Activated CD8-positive, alpha-beta memory T cell treated with anti-CD3 and anti-CD28 coated beads for 4 hours (primary cell): ENCODE results near the gene CERS6.

ENCODE experiments used
- DNase-seq, 2 donors: peaks; one replicate each; pipeline ENCODE4 v3.0.0-alpha.2; 2020; ENCODE audit warnings: low read depth in 2 of 2

Gene CERS6

GRCh38 chr2:168702579-168702978 is 246.5 kb downstream of the CERS6 start:
- DNase-seq = no peak

DNA sequence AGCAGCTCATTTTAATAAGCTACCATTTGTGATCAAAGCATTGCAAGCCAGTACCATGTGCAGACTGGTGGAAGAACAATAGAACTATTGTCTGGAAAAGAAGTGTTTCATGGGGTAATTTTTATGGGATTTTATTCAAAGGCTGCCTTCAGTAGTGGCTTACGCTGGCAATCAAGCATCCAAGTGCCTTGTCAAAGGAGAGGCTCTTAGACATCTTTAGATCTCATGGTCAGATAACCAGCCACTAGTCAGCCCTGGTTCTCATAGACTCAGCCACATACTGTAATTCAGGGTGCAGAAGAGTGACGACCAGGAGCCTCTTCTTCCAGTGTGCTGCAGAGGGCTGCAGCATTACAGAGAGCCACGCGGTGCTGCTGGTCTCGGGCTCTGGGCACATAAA is 247.9 kb downstream of the CERS6 start:
- DNase-seq = no peak

DNA sequence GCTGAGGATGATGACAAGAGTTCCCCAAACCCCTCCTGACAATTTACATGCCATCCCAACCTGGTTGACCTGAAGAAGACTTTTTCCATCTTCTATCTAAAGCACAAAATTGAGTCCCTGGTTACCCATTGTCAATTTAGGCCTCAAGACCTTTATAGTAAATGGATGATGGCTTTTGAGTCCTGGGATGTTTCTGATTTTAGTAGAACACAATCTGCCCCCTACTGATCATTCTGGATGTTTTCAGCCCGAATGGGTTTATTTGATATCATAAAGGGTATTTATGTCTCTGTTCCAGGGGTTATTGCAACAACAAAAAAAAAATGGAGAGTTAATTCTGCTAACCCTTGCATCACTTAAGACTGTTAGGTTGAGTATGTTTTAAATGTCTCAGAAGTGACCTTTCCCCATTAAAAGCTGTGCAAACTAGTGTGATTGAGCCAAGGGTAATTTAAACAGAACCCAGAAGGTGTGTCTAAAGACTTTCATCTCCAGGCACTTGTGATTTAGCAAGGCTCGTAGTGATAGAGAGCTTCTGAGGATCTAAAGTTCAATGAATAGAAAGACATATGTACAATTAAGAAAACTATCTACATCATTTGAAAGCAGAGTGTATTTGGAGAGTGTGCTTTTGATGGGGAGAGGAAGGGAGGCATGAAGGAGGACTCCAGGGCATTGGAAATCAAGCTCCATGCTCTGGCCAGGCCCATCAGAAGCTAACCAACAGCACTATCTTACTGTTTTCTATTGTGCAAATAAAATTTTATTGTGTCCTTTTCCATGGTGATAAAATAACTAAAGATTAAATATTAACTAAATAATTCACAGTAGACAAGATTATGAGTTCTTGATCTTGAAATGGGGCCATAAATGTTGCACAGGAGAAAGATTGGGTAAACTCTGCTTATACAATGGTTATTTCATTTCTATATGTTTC is 249.7 kb downstream of the CERS6 start:
- no peak for DNase-seq

DNA sequence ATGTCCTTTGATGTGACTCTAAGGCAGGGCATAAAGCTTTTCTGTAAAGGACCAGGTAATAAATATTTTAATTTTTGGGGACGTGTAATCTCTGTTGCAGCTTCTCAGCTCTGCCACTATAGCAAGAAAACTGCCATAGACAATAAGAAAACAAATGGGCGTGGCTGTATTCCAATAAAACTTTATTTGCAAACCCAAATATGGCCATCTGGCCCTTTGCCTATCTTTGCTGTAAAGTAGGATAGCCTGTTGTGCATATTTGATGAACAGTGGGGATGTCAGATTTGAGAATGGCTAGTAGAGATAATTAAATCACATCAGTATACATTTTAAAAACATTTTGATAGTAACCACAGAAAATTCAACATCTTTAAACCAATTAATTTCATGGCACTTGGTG is 250.7 kb downstream of the CERS6 start:
- no peak for DNase-seq

GRCh38 chr2:168708080-168708479 is 252.0 kb downstream of the CERS6 start:
- DNase-seq = no peak

DNA sequence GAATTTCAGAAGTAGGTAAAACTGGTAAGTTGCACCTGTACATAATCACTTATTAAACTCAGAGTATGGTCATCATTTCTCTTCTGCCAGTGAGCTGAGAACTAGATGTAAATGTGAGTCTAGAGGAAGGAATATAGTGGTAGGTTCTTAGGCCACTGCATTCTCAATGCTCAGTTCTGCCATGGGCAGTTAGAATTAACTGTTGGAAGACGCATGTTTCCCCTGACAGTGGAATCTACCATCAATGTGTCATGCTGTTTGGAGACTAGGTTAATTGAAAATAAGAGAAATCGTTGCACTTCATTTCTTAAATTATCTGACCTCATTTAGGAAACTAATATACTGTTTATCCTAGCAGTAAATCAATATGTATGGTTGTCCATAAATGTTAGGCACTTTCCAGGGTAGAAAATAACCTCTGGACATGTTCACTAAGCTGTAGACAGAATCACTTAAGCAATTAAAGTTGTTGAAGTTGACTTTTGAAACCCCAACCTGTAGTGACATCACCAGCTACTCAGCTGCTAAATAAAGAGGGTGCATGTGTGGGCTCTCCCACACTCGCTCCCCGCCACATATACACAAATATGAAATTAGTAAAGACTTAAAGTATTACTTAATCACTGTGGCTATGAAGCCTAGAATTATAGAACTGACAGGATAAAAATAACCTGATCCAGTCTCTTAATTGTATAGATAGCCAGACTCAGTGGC is 254.8 kb downstream of the CERS6 start:
- DNase-seq = no peak

GRCh38 chr2:168712053-168712452 is 256.0 kb downstream of the CERS6 start:
- no peak for DNase-seq

GRCh38 chr2:168713325-168713724 is 257.3 kb downstream of the CERS6 start:
- DNase-seq = no peak

DNA sequence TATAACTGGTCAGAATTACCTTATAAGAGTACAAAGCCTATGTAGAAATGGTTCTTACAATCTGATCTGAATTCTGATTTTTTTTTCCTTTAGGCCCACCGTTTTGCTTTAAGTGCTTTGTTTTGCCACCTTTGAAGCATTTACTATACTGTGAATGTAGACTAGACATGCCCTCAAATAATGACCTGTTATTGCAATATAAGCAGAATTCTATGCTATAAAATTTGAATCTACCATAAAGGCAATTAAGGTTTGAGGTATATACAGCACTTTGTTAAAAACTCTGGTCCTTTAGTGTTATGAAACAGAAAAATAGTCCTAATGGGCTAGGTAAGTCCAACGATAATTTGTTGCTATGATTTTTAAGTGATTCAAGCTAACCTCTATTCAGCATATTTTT is 259.8 kb downstream of the CERS6 start:
- no peak for DNase-seq

DNA sequence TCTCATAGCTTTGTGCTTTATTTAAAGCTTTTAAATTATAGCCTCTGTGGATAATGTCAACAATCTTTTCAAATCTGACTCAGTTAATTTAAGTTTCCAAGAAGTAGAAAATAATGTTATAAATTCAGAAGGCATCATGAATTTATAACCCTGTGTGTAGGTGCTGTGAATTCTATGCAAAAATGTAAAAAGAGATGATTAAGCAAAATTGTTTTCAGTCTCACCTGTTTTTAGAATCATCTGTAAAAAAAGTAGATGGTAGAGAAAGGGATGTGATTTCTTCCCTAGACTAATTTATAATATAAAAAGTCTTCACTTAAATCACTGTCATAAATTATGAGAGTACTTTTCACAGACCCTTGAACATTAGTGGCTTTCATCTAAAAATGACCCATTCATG is 260.8 kb downstream of the CERS6 start:
- DNase-seq = no peak

DNA sequence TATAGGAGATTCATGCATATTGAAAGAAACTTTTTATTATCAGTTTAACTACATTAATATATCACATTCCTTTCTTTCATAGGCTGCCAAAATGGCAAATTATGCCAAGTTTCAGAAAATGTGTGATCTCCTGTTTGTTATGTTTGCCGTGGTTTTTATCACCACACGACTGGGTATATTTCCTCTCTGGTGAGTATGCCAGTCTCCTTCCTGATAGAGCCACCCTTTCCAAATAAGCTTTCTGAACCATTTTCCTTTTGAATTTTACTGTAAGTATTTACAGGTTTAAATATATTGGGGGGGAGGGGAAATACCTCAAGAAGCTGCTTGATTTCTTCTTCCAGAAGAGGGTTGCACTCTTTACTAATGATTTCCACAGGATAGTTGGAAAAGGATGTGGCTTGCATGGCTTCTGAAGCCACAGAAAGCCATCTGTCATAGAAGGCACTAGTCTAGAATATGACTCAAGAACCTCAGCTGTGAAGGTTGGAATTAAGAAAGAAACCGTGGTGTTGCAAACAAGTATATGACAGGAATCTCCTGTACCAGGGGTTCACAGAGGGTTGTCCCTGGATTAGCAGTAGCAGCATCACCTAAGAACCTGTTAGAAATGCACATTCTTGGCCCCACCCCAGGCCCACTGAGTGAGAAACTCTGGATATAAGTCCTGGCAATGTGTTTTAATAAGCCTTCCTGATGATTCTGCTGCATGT is 261.9 kb downstream of the CERS6 start:
- DNase-seq = no peak

DNA sequence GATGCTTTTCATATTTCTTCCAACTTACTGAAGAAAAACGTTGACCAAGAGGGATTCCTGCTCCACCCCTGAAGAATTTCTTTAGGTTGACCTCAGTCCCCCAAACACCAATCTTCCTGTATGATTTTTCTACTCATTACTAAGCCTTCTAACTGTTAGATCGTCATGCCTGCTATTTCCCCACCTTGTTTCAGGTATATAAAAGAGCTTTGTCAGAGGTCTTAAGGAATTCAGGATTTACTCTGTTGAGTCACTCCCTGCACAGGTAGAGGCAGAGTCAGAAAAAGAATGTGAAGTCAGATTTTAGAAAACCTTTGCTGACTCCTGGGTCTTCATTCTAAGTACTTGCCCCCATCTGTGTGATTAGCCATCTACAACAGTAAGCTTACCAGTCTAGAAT is 262.6 kb downstream of the CERS6 start:
- no peak for DNase-seq

GRCh38 chr2:168719446-168719845 is 263.4 kb downstream of the CERS6 start:
- DNase-seq = no peak

- no peak for DNase-seq
Observed at GRCh38 chr2:168722592-168722991, 266.5 kb downstream of the CERS6 start.

DNA sequence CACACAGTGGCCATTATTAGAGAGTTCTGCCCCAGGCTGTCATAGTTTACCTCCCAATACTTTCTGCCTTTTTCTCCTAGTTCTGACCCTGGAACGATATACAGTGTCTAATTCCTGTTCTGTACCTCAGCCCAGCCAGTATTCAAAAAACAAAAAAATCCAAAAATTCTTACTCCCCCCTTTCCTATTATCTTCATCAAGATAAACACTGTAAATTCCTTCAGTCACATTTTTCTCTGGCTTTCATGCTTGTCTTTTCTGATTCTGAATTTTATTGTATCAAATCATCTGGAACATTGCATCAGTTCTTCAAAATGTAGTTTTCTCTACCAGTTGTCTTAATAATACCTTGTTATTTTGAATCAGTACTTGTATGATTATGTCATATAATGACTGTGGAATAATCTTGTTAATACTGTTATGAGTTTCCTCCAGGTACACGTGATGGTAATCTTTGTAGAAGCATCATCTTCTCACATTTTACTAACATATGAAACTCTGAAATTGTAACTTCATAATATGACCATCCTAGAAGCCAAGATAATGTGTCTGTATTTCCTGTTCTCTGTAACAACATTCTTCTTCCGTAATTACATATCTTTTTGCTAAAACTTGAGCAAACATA is 267.3 kb downstream of the CERS6 start:
- DNase-seq = no peak

DNA sequence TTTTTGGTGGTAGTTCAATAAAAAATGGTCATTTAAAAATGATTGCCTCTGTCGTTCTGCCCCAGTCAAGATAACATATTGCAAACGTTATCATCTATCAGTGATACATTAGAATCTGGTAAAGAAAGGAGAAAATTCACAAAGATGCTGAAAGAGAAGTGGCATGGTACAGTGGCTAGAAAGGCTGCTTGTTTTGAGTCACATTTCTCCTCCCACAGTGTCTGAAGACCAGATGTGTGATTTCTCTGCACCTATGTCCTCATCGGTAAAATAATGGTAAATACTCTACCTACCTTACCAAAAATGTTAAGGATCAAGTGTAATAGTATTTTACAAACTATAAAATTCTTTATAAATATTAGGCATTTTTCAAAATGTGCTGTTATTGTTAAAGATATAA is 270.3 kb downstream of the CERS6 start:
- DNase-seq = no peak

- no peak for DNase-seq
Observed at GRCh38 chr2:168727904-168728470, 271.9 kb downstream of the CERS6 start.

DNA sequence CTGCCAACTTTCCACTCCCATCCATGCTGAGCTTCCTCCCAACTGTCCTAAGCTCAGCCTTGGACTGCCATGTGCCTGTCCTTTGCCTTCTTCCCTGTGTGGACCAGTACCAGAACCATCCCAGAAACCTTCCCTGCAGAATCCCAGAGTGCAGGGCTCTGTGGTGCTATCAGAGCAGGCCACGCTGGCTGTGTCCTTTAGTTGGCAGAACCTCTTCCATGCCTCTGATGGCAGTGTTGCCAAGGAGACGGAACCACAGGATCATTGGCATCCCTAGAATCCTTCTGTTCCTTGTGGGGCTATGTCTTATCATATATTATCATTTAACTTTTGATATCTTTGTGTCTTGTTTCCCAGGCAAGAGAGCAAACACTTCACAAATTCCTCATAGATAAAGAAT is 273.4 kb downstream of the CERS6 start:
- DNase-seq = no peak

GRCh38 chr2:168730344-168730743 is 274.3 kb downstream of the CERS6 start:
- no peak for DNase-seq

DNA sequence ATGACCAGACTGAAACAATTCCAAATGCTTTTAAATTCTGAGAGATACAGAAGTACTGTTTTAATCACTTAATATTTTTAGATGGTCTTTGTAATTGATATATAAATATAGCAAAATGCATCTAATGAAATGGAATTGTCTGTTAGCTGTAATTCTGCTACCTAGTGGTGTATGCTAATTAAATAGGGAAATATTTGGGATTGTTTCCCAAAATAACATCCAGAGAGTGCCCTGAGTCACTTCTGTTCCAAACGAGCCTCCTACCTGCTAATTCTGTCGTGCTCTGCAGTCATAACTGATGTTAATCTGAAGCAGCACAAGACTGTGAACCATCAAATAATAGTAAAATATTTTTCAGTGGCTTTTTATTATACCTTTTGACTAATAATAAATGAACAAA is 274.9 kb downstream of the CERS6 start:
- DNase-seq = no peak

DNA sequence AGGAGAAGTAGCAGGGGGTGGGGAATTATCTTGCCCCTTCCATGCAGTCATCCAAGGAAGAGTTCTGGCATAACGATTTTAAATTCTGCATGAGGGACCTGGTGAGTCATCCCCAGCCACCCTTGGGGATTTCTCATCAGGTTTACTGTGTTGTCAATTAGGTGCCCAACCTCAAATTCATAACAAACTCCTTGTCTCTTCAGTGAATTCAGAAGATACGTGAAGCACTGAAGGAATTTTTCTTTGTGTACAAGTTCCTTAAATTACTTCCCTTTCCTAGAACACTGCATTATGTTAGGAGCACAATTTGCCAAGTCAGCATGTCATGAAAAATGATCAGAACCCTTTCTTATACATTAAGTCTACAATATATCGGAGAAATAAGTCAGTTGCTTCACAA is 275.5 kb downstream of the CERS6 start:
- DNase-seq = no peak

- no peak for DNase-seq
Observed at GRCh38 chr2:168732100-168732499, 276.0 kb downstream of the CERS6 start.
